GM18909 (cell line): ENCODE measurements around the gene SERPINB7.

ENCODE experiments used
- ATAC-seq: cut with Tn5 transposase; IDR thresholded peaks from one replicate; pipeline ENCODE4 v1.9.1; 2021; ENCODE audit warnings: mild to moderate bottlenecking; ENCODE audit not compliant: unreplicated experiment, poor library complexity

SERPINB7 gene

GRCh38 chr18:63836456-63836855, 61.2 kb downstream of the SERPINB7 start:
- ATAC-seq = no peak

- no peak for ATAC-seq
These were observed 62.4 kb downstream of the SERPINB7 start for GRCh38 chr18:63837590-63837989.

- no peak for ATAC-seq
These were observed 67.8 kb downstream of the SERPINB7 start for GRCh38 chr18:63843008-63843407.

- peak; percentile 68 for ATAC-seq
These were observed 69.0 kb downstream of the SERPINB7 start for GRCh38 chr18:63844254-63844653.

- ATAC-seq = peak; percentile 44
These were observed 72.9 kb downstream of the SERPINB7 start for GRCh38 chr18:63848159-63848558.

- ATAC-seq = peak; percentile 73
These were observed 74.8 kb downstream of the SERPINB7 start for GRCh38 chr18:63850020-63850419.

- no peak for ATAC-seq
These were observed 75.4 kb downstream of the SERPINB7 start for GRCh38 chr18:63850636-63851035.
